HCT116 (cell line): Measurements from ENCODE around the gene NOXRED1. TPM values are rescaled to one million over a fixed set of nuclear protein-coding genes. Genes with fewer than 3 reads are reported as not detected.

ENCODE experiments used
- ATAC-seq: fragments of 200-7000 bp; cut with Tn5 transposase; 2 replicates; pipeline ENCODE4 v1.9.1; 2020; ENCODE audit warnings: mild to moderate bottlenecking, moderate library complexity
- BruUV-seq: library from RNA; stranded (reverse); fragments of 400-500 nt; replicated peaks from 2 replicates; lab custom pipeline; 2021; lab: Mats Ljungman, UMichigan
- CTCF ChIA-PET: fragments of 300-600 bp; sonication (Branson Sonifier 250); formaldehyde crosslinking; loops from one replicate; lab custom pipeline; 2021; ENCODE audit warnings: antibody characterized with exemption; lab: Charles Lee
- POLR2A ChIA-PET: fragments of 300-600, 350-600 bp; sonication (Branson Sonifier 250); formaldehyde crosslinking; loops from one replicate; lab custom pipeline; 2021; ENCODE audit warnings: antibody characterized with exemption; lab: Charles Lee
- RAD21 ChIA-PET, 2 experiments: fragments of 300-600 bp; sonication (Branson Sonifier 250); formaldehyde crosslinking; loops; one replicate each; lab custom pipeline; 2023; ENCODE audit warnings: low total read pairs in 2 of 2; ENCODE audit not compliant: uncharacterized antibody in 2 of 2, unreplicated experiment in 2 of 2, low non-redundant PET in 1 of 2; lab: Charles Lee
- DNase-seq: peaks from one replicate; pipeline ENCODE4 v3.0.0-alpha.2; 2010; ENCODE audit warnings: low read depth, low spot score
- H2AFZ ChIP-seq: fragments of 200-600 bp; shearing (Covaris generic), sonication (generic); 2 replicates; pipeline ENCODE4 v1.6.1; 2017; ENCODE audit warnings: low read depth, mixed run types, mixed read lengths, antibody characterized with exemption, low read length; ENCODE audit not compliant: poor library complexity, severe bottlenecking
- H3K27ac ChIP-seq: 2 replicates; pipeline ENCODE4 v1.5.1; 2012; ENCODE audit warnings: low read depth, low read length
- H3K27me3 ChIP-seq: fragments of 200-600 bp; sonication (generic); 2 replicates; pipeline ENCODE4 v1.6.1; 2016; ENCODE audit warnings: mixed run types, low read length, mixed read lengths; ENCODE audit not compliant: insufficient read depth
- H3K36me3 ChIP-seq, 2 experiments: fragments of 200-500 bp in 1 of 2; fragments of 200-600 bp in 1 of 2; sonication (Bioruptor generic) in 1 of 2; sonication (generic) in 1 of 2; 2 replicates each; pipeline versions ENCODE4 v1.5.1 to v1.6.1; 2014 to 2016; ENCODE audit warnings: low read length in 2 of 2, inconsistent platforms in 1 of 2, mixed read lengths in 1 of 2, mixed run types in 1 of 2; ENCODE audit not compliant: insufficient read depth in 2 of 2, control insufficient read depth in 1 of 2
- H3K4me1 ChIP-seq, 2 experiments: fragments of 200-600 bp in 1 of 2; sonication (generic) in 1 of 2; 2 replicates each; pipeline versions ENCODE4 v1.5.1 to v1.6.1; 2012 to 2017; ENCODE audit warnings: low read length in 2 of 2, inconsistent platforms in 1 of 2, mild to moderate bottlenecking in 1 of 2, mixed read lengths in 1 of 2, mixed run types in 1 of 2, moderate library complexity in 1 of 2; ENCODE audit not compliant: insufficient read depth in 2 of 2, control insufficient read depth in 1 of 2
- H3K4me2 ChIP-seq: fragments of 200-600 bp; sonication (generic); 2 replicates; pipeline ENCODE4 v1.6.1; 2017; ENCODE audit warnings: mixed run types, low read length, mixed read lengths
- H3K4me3 ChIP-seq, 2 experiments: fragments of 200-600 bp in 1 of 2; sonication (generic) in 1 of 2; replicated peaks in 1 of 2; 2 replicates each; pipeline ENCODE4 v1.5.1; 2011 to 2016; ENCODE audit warnings: low read length in 2 of 2, control low read depth in 1 of 2, low read depth in 1 of 2, mild to moderate bottlenecking in 1 of 2, mixed read lengths in 1 of 2, mixed run types in 1 of 2
- H3K79me2 ChIP-seq: fragments of 200-600 bp; sonication (generic); 2 replicates; pipeline ENCODE4 v1.6.1; 2017; ENCODE audit warnings: mild to moderate bottlenecking, mixed run types, low read length, moderate library complexity, mixed read lengths; ENCODE audit not compliant: insufficient read depth
- H3K9ac ChIP-seq: fragments of 200-600 bp; sonication (generic); 2 replicates; pipeline ENCODE4 v1.6.1; 2016; ENCODE audit warnings: low read length, mixed read lengths
- H3K9me2 ChIP-seq: fragments of 200-600 bp; sonication (generic), shearing (Covaris generic); 2 replicates; pipeline ENCODE4 v1.6.1; 2017; ENCODE audit warnings: mixed run types, mild to moderate bottlenecking, moderate library complexity; ENCODE audit not compliant: insufficient read depth
- H3K9me3 ChIP-seq, 2 experiments: fragments of 200-500 bp in 1 of 2; fragments of 200-600 bp in 1 of 2; sonication (Bioruptor generic) in 1 of 2; sonication (generic) in 1 of 2; 2 replicates each; pipeline ENCODE4 v1.6.1; 2014 to 2017; ENCODE audit warnings: low read length in 2 of 2, mixed read lengths in 2 of 2, inconsistent platforms in 1 of 2, low read depth in 1 of 2, mild to moderate bottlenecking in 1 of 2, mixed run types in 1 of 2, moderate library complexity in 1 of 2; ENCODE audit not compliant: control insufficient read depth in 1 of 2, insufficient read depth in 1 of 2
- H4K20me1 ChIP-seq: fragments of 200-600 bp; sonication (generic), shearing (Covaris generic); 2 replicates; pipeline ENCODE4 v1.6.1; 2017; ENCODE audit warnings: mixed run types, mild to moderate bottlenecking, moderate library complexity; ENCODE audit not compliant: insufficient read depth
- CEBPB ChIP-seq: IDR thresholded peaks from 2 replicates; pipeline ENCODE4 v1.6.1; 2012; ENCODE audit warnings: low read depth
- EGR1 ChIP-seq: IDR thresholded peaks from 2 replicates; pipeline ENCODE4 v1.6.1; 2012; ENCODE audit warnings: low read depth
- ELF1 ChIP-seq: IDR thresholded peaks from 2 replicates; pipeline ENCODE4 v1.6.1; 2012; ENCODE audit warnings: low read depth, borderline replicate concordance
- EZH2 ChIP-seq: fragments of 200-600 bp; sonication (generic); IDR thresholded peaks from 2 replicates; pipeline ENCODE4 v1.6.1; 2017; ENCODE audit warnings: antibody characterized with exemption, mixed run types
- EZH2phosphoT487 ChIP-seq: fragments of 200-600 bp; IDR thresholded peaks from 2 replicates; pipeline ENCODE4 v1.6.1; 2018; ENCODE audit warnings: antibody characterized with exemption, borderline replicate concordance
- FOSL1 ChIP-seq: IDR thresholded peaks from 2 replicates; pipeline ENCODE4 v1.6.1; 2012; ENCODE audit warnings: low read depth
- POLR2AphosphoS5 ChIP-seq: IDR thresholded peaks from 2 replicates; pipeline ENCODE4 v1.6.1; 2011; ENCODE audit warnings: mild to moderate bottlenecking, low read depth, low read length, moderate library complexity
- RAD21 ChIP-seq: IDR thresholded peaks from 2 replicates; pipeline ENCODE4 v1.6.1; 2012; ENCODE audit warnings: low read depth, mild to moderate bottlenecking
- SIN3A ChIP-seq: IDR thresholded peaks from 2 replicates; pipeline ENCODE4 v1.6.1; 2012; ENCODE audit warnings: low read depth
- SP1 ChIP-seq: IDR thresholded peaks from 2 replicates; pipeline ENCODE4 v1.6.1; 2012; ENCODE audit warnings: low read depth
- SRF ChIP-seq: IDR thresholded peaks from 2 replicates; pipeline ENCODE4 v1.6.1; 2012; ENCODE audit warnings: low read depth
- YY1 ChIP-seq: IDR thresholded peaks from 2 replicates; pipeline ENCODE4 v1.6.1; 2011; ENCODE audit warnings: low read length, low read depth, moderate library complexity, mild to moderate bottlenecking; ENCODE audit not compliant: insufficient replicate concordance; ENCODE audit errors: extremely low read depth
- ZFX ChIP-seq: fragments of 450-650 bp; IDR thresholded peaks from 2 replicates; pipeline ENCODE4 v1.6.1; 2017
- intact Hi-C: fragments of 100-400 bp; cut with micrococcal nuclease; formaldehyde crosslinking; loops from 2 replicates; pipeline ENCODE4 v1.10.0; 2022
- total RNA-seq: library from RNA; stranded (reverse); gene quantifications from one replicate; pipeline ENCODE4 v1.2.1, GENCODE V29; 2021; ENCODE audit not compliant: unreplicated experiment
- TF ChIP-seq, protein P1 (sequence below): IDR thresholded peaks from 2 replicates; pipeline ENCODE4 v1.6.1; 2012
- TF ChIP-seq, protein P2 (sequence below): IDR thresholded peaks from 2 replicates; pipeline ENCODE4 v1.6.1; 2011; ENCODE audit warnings: mild to moderate bottlenecking, low read length, moderate library complexity; ENCODE audit not compliant: insufficient replicate concordance; ENCODE audit errors: extremely low read depth
- TF ChIP-seq, protein P3 (sequence below), 3 experiments: fragments of 200-600 bp in 1 of 3; sonication (generic) in 1 of 3; IDR thresholded peaks in 2 of 3; conservative IDR thresholded peaks in 1 of 3; 2 replicates each; pipeline ENCODE4 v1.5.1; 2012 to 2017; ENCODE audit warnings: low read depth in 2 of 3, low read length in 2 of 3, antibody characterized with exemption in 1 of 3, borderline replicate concordance in 1 of 3, control low read depth in 1 of 3, mild to moderate bottlenecking in 1 of 3, mixed read lengths in 1 of 3, mixed run types in 1 of 3, moderate library complexity in 1 of 3; ENCODE audit not compliant: insufficient read depth in 1 of 3

NOXRED1 gene
- total RNA-seq, 1 experiment from 2014 or later, result 0.66 TPM

DNA sequence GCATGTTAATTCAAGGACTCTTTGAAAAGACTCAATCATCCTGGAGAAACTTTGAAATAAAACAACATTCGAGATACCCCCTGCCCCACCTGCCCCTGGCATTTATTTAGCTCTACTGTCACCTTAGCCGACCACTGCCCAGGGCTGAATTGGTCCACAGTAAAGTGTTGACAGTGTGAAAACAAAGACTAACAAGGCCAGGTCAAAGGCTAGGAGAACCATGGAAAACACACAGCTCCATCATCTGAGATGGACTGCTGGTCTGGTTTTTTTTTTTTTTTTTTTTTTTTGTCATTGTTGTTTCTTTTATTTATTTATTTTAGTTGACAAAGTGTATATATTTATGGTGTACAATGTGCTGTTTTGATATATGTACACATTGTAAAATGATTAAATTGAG, 76.8 kb downstream of the NOXRED1 start:
- RAD21 ChIA-PET, result no interaction called here
- Histone ChIP-seq H3K27ac (no peak overlapping the region), H3K4me2 (no peak overlapping the region), H3K4me3 (no peak overlapping the region), H3K9ac (no peak overlapping the region), H3K79me2 (no peaks in the 10 kb centered on the region)
- CTCF ChIA-PET, result no interaction called here
- POLR2A ChIA-PET, result no interaction called here
- TF ChIP-seq FOSL1 (no peak), EZH2 (no peak), RAD21 (no peak), SIN3A (no peak), YY1 (no peak), POLR2AphosphoS5 (no peak), EGR1 (no peak), SRF (no peak), CEBPB (no peak), SP1 (no peak), ZFX (no peak), EZH2phosphoT487 (no peak), ELF1 (no peak)
- TF ChIP-seq, protein P1, sequence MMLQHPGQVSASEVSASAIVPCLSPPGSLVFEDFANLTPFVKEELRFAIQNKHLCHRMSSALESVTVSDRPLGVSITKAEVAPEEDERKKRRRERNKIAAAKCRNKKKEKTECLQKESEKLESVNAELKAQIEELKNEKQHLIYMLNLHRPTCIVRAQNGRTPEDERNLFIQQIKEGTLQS, result no peak
- TF ChIP-seq, protein P2, sequence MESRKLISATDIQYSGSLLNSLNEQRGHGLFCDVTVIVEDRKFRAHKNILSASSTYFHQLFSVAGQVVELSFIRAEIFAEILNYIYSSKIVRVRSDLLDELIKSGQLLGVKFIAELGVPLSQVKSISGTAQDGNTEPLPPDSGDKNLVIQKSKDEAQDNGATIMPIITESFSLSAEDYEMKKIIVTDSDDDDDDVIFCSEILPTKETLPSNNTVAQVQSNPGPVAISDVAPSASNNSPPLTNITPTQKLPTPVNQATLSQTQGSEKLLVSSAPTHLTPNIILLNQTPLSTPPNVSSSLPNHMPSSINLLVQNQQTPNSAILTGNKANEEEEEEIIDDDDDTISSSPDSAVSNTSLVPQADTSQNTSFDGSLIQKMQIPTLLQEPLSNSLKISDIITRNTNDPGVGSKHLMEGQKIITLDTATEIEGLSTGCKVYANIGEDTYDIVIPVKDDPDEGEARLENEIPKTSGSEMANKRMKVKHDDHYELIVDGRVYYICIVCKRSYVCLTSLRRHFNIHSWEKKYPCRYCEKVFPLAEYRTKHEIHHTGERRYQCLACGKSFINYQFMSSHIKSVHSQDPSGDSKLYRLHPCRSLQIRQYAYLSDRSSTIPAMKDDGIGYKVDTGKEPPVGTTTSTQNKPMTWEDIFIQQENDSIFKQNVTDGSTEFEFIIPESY, result no peak
- TF ChIP-seq, protein P3, sequence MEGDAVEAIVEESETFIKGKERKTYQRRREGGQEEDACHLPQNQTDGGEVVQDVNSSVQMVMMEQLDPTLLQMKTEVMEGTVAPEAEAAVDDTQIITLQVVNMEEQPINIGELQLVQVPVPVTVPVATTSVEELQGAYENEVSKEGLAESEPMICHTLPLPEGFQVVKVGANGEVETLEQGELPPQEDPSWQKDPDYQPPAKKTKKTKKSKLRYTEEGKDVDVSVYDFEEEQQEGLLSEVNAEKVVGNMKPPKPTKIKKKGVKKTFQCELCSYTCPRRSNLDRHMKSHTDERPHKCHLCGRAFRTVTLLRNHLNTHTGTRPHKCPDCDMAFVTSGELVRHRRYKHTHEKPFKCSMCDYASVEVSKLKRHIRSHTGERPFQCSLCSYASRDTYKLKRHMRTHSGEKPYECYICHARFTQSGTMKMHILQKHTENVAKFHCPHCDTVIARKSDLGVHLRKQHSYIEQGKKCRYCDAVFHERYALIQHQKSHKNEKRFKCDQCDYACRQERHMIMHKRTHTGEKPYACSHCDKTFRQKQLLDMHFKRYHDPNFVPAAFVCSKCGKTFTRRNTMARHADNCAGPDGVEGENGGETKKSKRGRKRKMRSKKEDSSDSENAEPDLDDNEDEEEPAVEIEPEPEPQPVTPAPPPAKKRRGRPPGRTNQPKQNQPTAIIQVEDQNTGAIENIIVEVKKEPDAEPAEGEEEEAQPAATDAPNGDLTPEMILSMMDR (IDR thresholded peaks at IDR 0.05 in 2 of 3, conservative IDR thresholded peaks at IDR 0.05 in 1 of 3; ENCODE audit: borderline replicate concordance in 1 of 3, insufficient read depth in 1 of 3, low read depth in 2 of 3, low read length in 2 of 3), result no peak
- TF ChIP-seq, all 23 proteins: peak for 0
- H3K9me2 ChIP-seq, result no peaks in the 10 kb centered on the region
- DNase-seq (no peak), ATAC-seq (no peak)
- H2AFZ ChIP-seq, result no peak overlapping the region
- H3K9me3 ChIP-seq, result no peaks in the 10 kb centered on the region
- no TSS peak for BruUV-seq
- H3K4me1 ChIP-seq, result no peaks in the 10 kb centered on the region
- 0 out of 4 replicates have a peak, but pooled peaks cover 0 to 4% of the 10 kb centered on the region in 2 experiments for H3K36me3 ChIP-seq
- no peaks in the 10 kb centered on the region for H3K27me3 ChIP-seq
- intact Hi-C loops, result no loop called here
- no peaks in the 10 kb centered on the region for H4K20me1 ChIP-seq
